ENCODE measurements around the gene SRGAP1. TPM values are rescaled to one million over a fixed set of nuclear protein-coding genes. Genes with fewer than 3 reads are reported as not detected.

The SRGAP1 gene
- total and polyA plus RNA-seq, 2 donors from 2014 or later: 1.8 to 13.5 TPM

DNA sequence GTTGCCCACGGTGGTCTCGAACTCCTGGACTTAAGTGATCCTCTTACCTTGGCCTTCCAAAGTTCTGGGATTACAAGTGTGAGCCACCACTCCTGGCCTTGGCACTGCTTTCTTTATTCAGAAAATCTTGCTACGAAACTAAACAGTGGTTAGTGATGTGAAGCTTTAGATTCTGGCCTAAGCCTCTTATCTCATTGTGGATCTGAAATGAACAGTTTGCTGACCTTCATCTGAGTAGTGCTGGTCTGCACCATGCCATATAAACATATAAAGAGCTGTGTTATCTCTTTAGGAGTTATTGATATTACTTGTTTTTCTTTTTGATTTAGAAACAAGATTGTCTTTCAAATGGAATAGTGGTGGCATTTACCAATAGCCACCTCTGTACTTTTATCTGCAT is 22.6 kb downstream of the SRGAP1 start:
- TF ChIP-seq, protein P1, sequence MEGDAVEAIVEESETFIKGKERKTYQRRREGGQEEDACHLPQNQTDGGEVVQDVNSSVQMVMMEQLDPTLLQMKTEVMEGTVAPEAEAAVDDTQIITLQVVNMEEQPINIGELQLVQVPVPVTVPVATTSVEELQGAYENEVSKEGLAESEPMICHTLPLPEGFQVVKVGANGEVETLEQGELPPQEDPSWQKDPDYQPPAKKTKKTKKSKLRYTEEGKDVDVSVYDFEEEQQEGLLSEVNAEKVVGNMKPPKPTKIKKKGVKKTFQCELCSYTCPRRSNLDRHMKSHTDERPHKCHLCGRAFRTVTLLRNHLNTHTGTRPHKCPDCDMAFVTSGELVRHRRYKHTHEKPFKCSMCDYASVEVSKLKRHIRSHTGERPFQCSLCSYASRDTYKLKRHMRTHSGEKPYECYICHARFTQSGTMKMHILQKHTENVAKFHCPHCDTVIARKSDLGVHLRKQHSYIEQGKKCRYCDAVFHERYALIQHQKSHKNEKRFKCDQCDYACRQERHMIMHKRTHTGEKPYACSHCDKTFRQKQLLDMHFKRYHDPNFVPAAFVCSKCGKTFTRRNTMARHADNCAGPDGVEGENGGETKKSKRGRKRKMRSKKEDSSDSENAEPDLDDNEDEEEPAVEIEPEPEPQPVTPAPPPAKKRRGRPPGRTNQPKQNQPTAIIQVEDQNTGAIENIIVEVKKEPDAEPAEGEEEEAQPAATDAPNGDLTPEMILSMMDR (IDR thresholded peaks at IDR 0.05; ENCODE audit: borderline replicate concordance, extremely low read depth, insufficient read depth): no peak
- no peaks in the 10 kb centered on the region for H3K36me3 ChIP-seq (ENCODE audit: control insufficient read depth in 2 of 3, insufficient read depth in 3 of 3, low read length in 3 of 3)
- FAIRE-seq: no peak
- no peaks in the 10 kb centered on the region for H3K9me3 ChIP-seq (ENCODE audit: control insufficient read depth in 2 of 3, insufficient read depth in 1 of 3, low read length in 3 of 3)
- H3K27me3 ChIP-seq (ENCODE audit: control insufficient read depth, insufficient read depth, low read length): no peaks in the 10 kb centered on the region
- H3K9ac ChIP-seq (ENCODE audit: low read length in 3 of 3): no peak overlapping the region
- no peak overlapping the region for H3K27ac ChIP-seq (ENCODE audit: low read depth in 2 of 2, low read length in 2 of 2)
- DNase-seq: no peak
- H3K4me3 ChIP-seq (ENCODE audit: low read length in 3 of 3): no peak overlapping the region
- intact Hi-C loops (cut with DNase I): no loop called here
- H3K4me1 ChIP-seq (ENCODE audit: control insufficient read depth in 2 of 3, insufficient read depth in 2 of 3, low read depth in 1 of 3, low read length in 3 of 3): peaks cover 0 to 4% (median 3%) of the 10 kb centered on the region in 3 donors

DNA sequence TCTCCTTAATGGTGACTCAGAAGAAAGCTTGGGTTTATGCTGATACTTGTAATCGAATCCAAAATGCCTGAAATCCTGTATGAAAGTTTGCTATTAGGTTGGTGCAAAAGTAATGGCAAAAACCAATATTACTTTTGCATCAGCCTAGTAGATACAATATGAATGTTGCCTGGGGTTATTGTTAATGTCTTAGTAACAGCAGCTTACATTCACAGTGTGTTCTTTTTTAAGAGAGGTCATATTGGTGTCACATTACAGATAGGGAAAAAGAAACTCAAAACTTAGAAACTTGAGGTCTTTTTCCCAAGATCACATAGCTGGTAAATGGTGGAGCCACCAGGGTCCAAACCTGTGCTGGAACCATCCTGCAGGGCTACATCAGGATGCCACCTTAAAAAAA is 25.2 kb downstream of the SRGAP1 start:
- Histone ChIP-seq H3K9ac (ENCODE audit: low read length in 3 of 3) (no peak overlapping the region), H3K27me3 (ENCODE audit: control insufficient read depth, insufficient read depth, low read length) (no peaks in the 10 kb centered on the region), H3K36me3 (ENCODE audit: control insufficient read depth in 2 of 3, insufficient read depth in 3 of 3, low read length in 3 of 3) (no peaks in the 10 kb centered on the region), H3K4me1 (ENCODE audit: control insufficient read depth in 2 of 3, insufficient read depth in 2 of 3, low read depth in 1 of 3, low read length in 3 of 3) (no peaks in the 10 kb centered on the region), H3K27ac (ENCODE audit: low read depth in 2 of 2, low read length in 2 of 2) (no peak overlapping the region), H3K4me3 (ENCODE audit: low read length in 3 of 3) (no peak overlapping the region), H3K9me3 (ENCODE audit: control insufficient read depth in 2 of 3, insufficient read depth in 1 of 3, low read length in 3 of 3) (no peaks in the 10 kb centered on the region)
- no peak for FAIRE-seq
- TF ChIP-seq, protein P1 (IDR thresholded peaks at IDR 0.05; ENCODE audit: borderline replicate concordance, extremely low read depth, insufficient read depth): no peak
- no peak for DNase-seq
- intact Hi-C loops (cut with DNase I): no loop called here

- H3K9me3 ChIP-seq (ENCODE audit: control insufficient read depth in 2 of 3, insufficient read depth in 1 of 3, low read length in 3 of 3): no peaks in the 10 kb centered on the region
- no peaks in the 10 kb centered on the region for H3K36me3 ChIP-seq (ENCODE audit: control insufficient read depth in 2 of 3, insufficient read depth in 3 of 3, low read length in 3 of 3)
- H3K27ac ChIP-seq (ENCODE audit: low read depth in 2 of 2, low read length in 2 of 2): no peak overlapping the region
- DNase-seq (no peak), FAIRE-seq (no peak)
- intact Hi-C loops (cut with DNase I): no loop called here
- H3K27me3 ChIP-seq (ENCODE audit: control insufficient read depth, insufficient read depth, low read length): no peaks in the 10 kb centered on the region
- no peaks in the 10 kb centered on the region for H3K4me1 ChIP-seq (ENCODE audit: control insufficient read depth in 2 of 3, insufficient read depth in 2 of 3, low read depth in 1 of 3, low read length in 3 of 3)
- TF ChIP-seq, protein P1 (IDR thresholded peaks at IDR 0.05; ENCODE audit: borderline replicate concordance, extremely low read depth, insufficient read depth): no peak
- no peak overlapping the region for H3K4me3 ChIP-seq (ENCODE audit: low read length in 3 of 3)
- no peak overlapping the region for H3K9ac ChIP-seq (ENCODE audit: low read length in 3 of 3)
Observed at GRCh38 chr12:63870838-63871237, 26.3 kb downstream of the SRGAP1 start.

DNA sequence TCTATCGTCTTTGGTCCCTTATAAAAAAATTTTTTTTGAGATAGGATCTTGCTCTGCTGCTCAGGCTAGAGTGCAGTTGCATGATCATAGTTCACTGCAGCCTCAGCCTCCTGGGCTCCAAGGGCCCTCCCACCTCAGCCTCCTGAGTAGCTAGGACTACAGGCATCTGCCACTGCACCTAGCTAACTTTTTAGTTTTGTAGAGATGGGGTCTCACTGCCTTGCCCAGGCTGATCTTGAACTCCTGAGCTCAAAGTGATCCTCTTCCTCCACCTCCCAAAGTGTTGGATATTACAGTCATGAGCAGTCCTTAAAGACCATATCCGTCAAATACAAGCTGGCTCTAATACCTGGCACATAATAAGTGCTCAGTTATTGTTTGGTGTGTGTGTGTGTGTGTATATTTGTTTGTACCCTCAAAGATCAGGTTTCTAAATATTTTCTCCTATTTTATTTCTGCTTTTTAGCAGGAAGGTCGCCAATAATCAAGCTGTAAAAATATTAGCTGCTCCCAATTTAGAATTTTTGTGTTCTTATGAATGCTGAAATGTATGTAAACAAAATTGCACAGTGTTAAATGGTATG is 30.5 kb downstream of the SRGAP1 start:
- Histone ChIP-seq H3K9ac (ENCODE audit: low read length in 3 of 3) (no peak overlapping the region), H3K9me3 (ENCODE audit: control insufficient read depth in 2 of 3, insufficient read depth in 1 of 3, low read length in 3 of 3) (no peaks in the 10 kb centered on the region), H3K27ac (ENCODE audit: low read depth in 2 of 2, low read length in 2 of 2) (no peak overlapping the region), H3K4me1 (ENCODE audit: control insufficient read depth in 2 of 3, insufficient read depth in 2 of 3, low read depth in 1 of 3, low read length in 3 of 3) (no peaks in the 10 kb centered on the region), H3K27me3 (ENCODE audit: control insufficient read depth, insufficient read depth, low read length) (no peaks in the 10 kb centered on the region), H3K36me3 (ENCODE audit: control insufficient read depth in 2 of 3, insufficient read depth in 3 of 3, low read length in 3 of 3) (no peaks in the 10 kb centered on the region), H3K4me3 (ENCODE audit: low read length in 3 of 3) (no peak overlapping the region)
- intact Hi-C loops (cut with DNase I): no loop called here
- FAIRE-seq (no peak), DNase-seq (no peak)
- TF ChIP-seq, protein P1 (IDR thresholded peaks at IDR 0.05; ENCODE audit: borderline replicate concordance, extremely low read depth, insufficient read depth): no peak

Measured in kidney (tissue), 14 donors.